H9 (cell line): ENCODE measurements around the gene TBXAS1. TPM values are rescaled to one million over a fixed set of nuclear protein-coding genes. Genes with fewer than 3 reads are reported as not detected.

Source experiments
- DNase-seq: peaks from one replicate; pipeline ENCODE4 v3.0.0-alpha.2; 2017
- H2AFZ ChIP-seq: one replicate; pipeline ENCODE4 v1.6.1; 2013; ENCODE audit warnings: mild to moderate bottlenecking, low read length, control low read depth, moderate library complexity
- H2AK5ac ChIP-seq: 2 replicates; pipeline ENCODE4 v1.6.1; 2013; ENCODE audit warnings: low read length, control low read depth, mixed read lengths; ENCODE audit not compliant: insufficient read length
- H2BK120ac ChIP-seq: one replicate; pipeline ENCODE4 v1.6.1; 2013; ENCODE audit warnings: low read depth, mild to moderate bottlenecking, low read length, control low read depth, inconsistent platforms; ENCODE audit not compliant: poor library complexity, severe bottlenecking
- H2BK12ac ChIP-seq: 2 replicates; pipeline ENCODE4 v1.6.1; 2013; ENCODE audit warnings: low read length, control low read depth, mixed read lengths, low read depth; ENCODE audit not compliant: insufficient read length
- H2BK15ac ChIP-seq: 2 replicates; pipeline ENCODE4 v1.6.1; 2013; ENCODE audit warnings: low read depth, low read length, control low read depth
- H2BK20ac ChIP-seq: one replicate; pipeline ENCODE4 v1.6.1; 2013; ENCODE audit warnings: low read depth, mild to moderate bottlenecking, low read length, control low read depth, inconsistent platforms; ENCODE audit not compliant: poor library complexity, severe bottlenecking
- H2BK5ac ChIP-seq: 2 replicates; pipeline ENCODE4 v1.6.1; 2013; ENCODE audit warnings: low read length, control low read depth, mixed read lengths; ENCODE audit not compliant: insufficient read length
- H3K14ac ChIP-seq: 2 replicates; pipeline ENCODE4 v1.6.1; 2013; ENCODE audit warnings: low read length, control low read depth; ENCODE audit not compliant: insufficient read depth
- H3K18ac ChIP-seq: 2 replicates; pipeline ENCODE4 v1.6.1; 2013; ENCODE audit warnings: low read depth, mild to moderate bottlenecking, mixed read lengths, low read length, control low read depth; ENCODE audit not compliant: insufficient read length
- H3K23ac ChIP-seq: 2 replicates; pipeline ENCODE4 v1.6.1; 2013; ENCODE audit warnings: low read length, control low read depth, mixed read lengths, low read depth; ENCODE audit not compliant: insufficient read length
- H3K23me2 ChIP-seq: 2 replicates; pipeline ENCODE4 v1.6.1; 2013; ENCODE audit warnings: low read depth, mild to moderate bottlenecking, mixed read lengths, low read length, control low read depth; ENCODE audit not compliant: insufficient read length, poor library complexity, severe bottlenecking
- H3K27ac ChIP-seq: 2 replicates; pipeline ENCODE4 v1.5.1; 2013; ENCODE audit warnings: low read length, control low read depth, mixed read lengths, low read depth; ENCODE audit not compliant: insufficient read length
- H3K27me3 ChIP-seq: 2 replicates; pipeline ENCODE4 v1.6.1; 2013; ENCODE audit warnings: low read length, control low read depth, inconsistent platforms; ENCODE audit not compliant: insufficient read depth
- H3K4ac ChIP-seq: 2 replicates; pipeline ENCODE4 v1.6.1; 2013; ENCODE audit warnings: low read depth, mild to moderate bottlenecking, control low read depth, inconsistent platforms, low read length, moderate library complexity
- H3K4me1 ChIP-seq: 2 replicates; pipeline ENCODE4 v1.6.1; 2013; ENCODE audit warnings: low read length, control low read depth, inconsistent platforms; ENCODE audit not compliant: insufficient read depth
- H3K4me2 ChIP-seq: 2 replicates; pipeline ENCODE4 v1.6.1; 2013; ENCODE audit warnings: low read length, control low read depth, mixed read lengths; ENCODE audit not compliant: insufficient read length, insufficient read depth
- H3K56ac ChIP-seq: 2 replicates; pipeline ENCODE4 v1.6.1; 2013; ENCODE audit warnings: low read depth, mild to moderate bottlenecking, mixed read lengths, low read length, control low read depth; ENCODE audit not compliant: insufficient read length
- H3K79me1 ChIP-seq: 2 replicates; pipeline ENCODE4 v1.6.1; 2013; ENCODE audit warnings: low read depth, mild to moderate bottlenecking, moderate library complexity, low read length, control low read depth, inconsistent platforms; ENCODE audit not compliant: insufficient read depth, poor library complexity, severe bottlenecking
- H3K79me2 ChIP-seq: 2 replicates; pipeline ENCODE4 v1.6.1; 2013; ENCODE audit warnings: low read length, control low read depth, inconsistent platforms; ENCODE audit not compliant: insufficient read depth
- H3K9ac ChIP-seq: 2 replicates; pipeline ENCODE4 v1.6.1; 2013; ENCODE audit warnings: low read length, control low read depth, mixed read lengths; ENCODE audit not compliant: insufficient read length; ENCODE audit errors: extremely low read depth
- H3K9me3 ChIP-seq: one replicate; pipeline ENCODE4 v1.6.1; 2013; ENCODE audit warnings: low read depth, low read length, inconsistent platforms; ENCODE audit not compliant: control insufficient read depth
- H3T11ph ChIP-seq: one replicate; pipeline ENCODE4 v1.6.1; 2013; ENCODE audit warnings: mild to moderate bottlenecking, low read length, control low read depth, inconsistent platforms
- H4K20me1 ChIP-seq: one replicate; pipeline ENCODE4 v1.6.1; 2013; ENCODE audit not compliant: control insufficient read depth, insufficient read length, insufficient read depth
- H4K5ac ChIP-seq: 2 replicates; pipeline ENCODE4 v1.6.1; 2013; ENCODE audit warnings: low read depth, mild to moderate bottlenecking, mixed read lengths, low read length, control low read depth; ENCODE audit not compliant: insufficient read length
- H4K8ac ChIP-seq: replicated peaks from 2 replicates; pipeline ENCODE4 v1.6.1; 2013; ENCODE audit warnings: low read length, control low read depth, mixed read lengths, low read depth; ENCODE audit not compliant: insufficient read length
- H4K91ac ChIP-seq: 2 replicates; pipeline ENCODE4 v1.6.1; 2013; ENCODE audit warnings: low read depth, mild to moderate bottlenecking, moderate library complexity, mixed read lengths, low read length, control low read depth; ENCODE audit not compliant: insufficient read length
- H3K27ac Mint-ChIP-seq, 3 experiments: 2 replicates in 2 of 3; 3 replicates in 1 of 3; pipeline ENCODE4 v1.8.0; 2020 to 2021; ENCODE audit warnings: mixed read lengths in 3 of 3, mild to moderate bottlenecking in 1 of 3, moderate library complexity in 1 of 3
- H3K27me3 Mint-ChIP-seq: 2 replicates; pipeline ENCODE4 v1.8.0; 2021; ENCODE audit warnings: low read depth, mild to moderate bottlenecking, moderate library complexity, mixed read lengths
- H3K36me3 Mint-ChIP-seq, 3 experiments: 2 replicates in 2 of 3; 3 replicates in 1 of 3; pipeline ENCODE4 v1.8.0; 2020 to 2021; ENCODE audit warnings: low read depth in 3 of 3, mixed read lengths in 3 of 3; ENCODE audit not compliant: insufficient read depth in 1 of 3
- H3K4me1 Mint-ChIP-seq, 2 experiments: 2 replicates each; pipeline ENCODE4 v1.8.0; 2020; ENCODE audit warnings: mixed read lengths in 2 of 2
- H3K4me3 Mint-ChIP-seq, 2 experiments: 2 replicates in 1 of 2; 3 replicates in 1 of 2; pipeline ENCODE4 v1.8.0; 2020 to 2021; ENCODE audit warnings: mild to moderate bottlenecking in 2 of 2, mixed read lengths in 2 of 2, moderate library complexity in 1 of 2
- H3K9me3 Mint-ChIP-seq, 2 experiments: 2 replicates in 1 of 2; 3 replicates in 1 of 2; pipeline ENCODE4 v1.8.0; 2020; ENCODE audit warnings: mild to moderate bottlenecking in 2 of 2, mixed read lengths in 2 of 2, moderate library complexity in 1 of 2
- CTCF ChIP-seq: fragments of 200-600 bp; sonication (generic); conservative IDR thresholded peaks from 3 replicates; pipeline ENCODE4 v1.8.0; 2021; ENCODE audit warnings: antibody characterized with exemption, mild to moderate bottlenecking
- WGBS: extraction: QIAGEN DNeasy Blood & Tissue Kit; methylation state at CpG from one replicate; pipeline ENCODE4 v1.1.7; 2013; ENCODE audit warnings: missing lambda C conversion rate, low lambda C conversion rate, mixed read lengths; ENCODE audit not compliant: insufficient read length; ENCODE audit errors: extremely low coverage; 5-methylcytosine and 5-hydroxymethylcytosine counted together
- total RNA-seq: library from RNA; stranded (reverse); gene quantifications from 2 replicates; pipeline ENCODE4 v1.2.1, GENCODE V29; 2021

The TBXAS1 gene
- total RNA-seq, 1 experiment from 2014 or later = 0.39 TPM

DNA sequence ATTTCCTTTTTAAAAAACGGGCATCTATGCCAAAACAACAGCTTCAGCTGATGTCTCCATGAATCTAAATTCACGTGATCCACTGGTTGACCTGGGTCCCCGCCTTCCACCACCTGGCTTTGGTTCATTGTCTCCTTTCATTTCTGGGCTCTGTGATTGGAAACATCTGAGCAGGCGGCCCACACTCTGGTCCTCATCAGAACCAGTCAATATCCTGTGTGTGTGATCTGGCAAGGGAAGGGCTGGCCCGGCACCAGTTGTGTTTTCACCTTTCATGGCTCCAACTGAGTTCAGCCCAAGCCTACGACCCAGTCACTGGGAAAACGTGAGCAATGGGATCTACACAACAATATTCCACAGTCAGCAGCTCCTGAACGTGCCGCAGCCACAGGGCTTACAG, 187.5 kb downstream of the TBXAS1 start:
- Histone ChIP-seq H3K4me1 (no peaks in the 10 kb centered on the region), H3K27ac (no peak overlapping the region), H3K27me3 (no peaks in the 10 kb centered on the region), H2BK120ac (no peak overlapping the region), H4K91ac (no peak overlapping the region), H3K23ac (no peak overlapping the region), H3K79me1 (no peaks in the 10 kb centered on the region), H3K79me2 (no peaks in the 10 kb centered on the region), H2BK15ac (no peak overlapping the region), H3K23me2 (no peaks in the 10 kb centered on the region), H2BK12ac (no peak overlapping the region), H3K14ac (no peak overlapping the region), H3T11ph (no peak overlapping the region), H3K56ac (no peak overlapping the region), H2AK5ac (no peak overlapping the region), H2AFZ (no peak overlapping the region), H4K5ac (no peak overlapping the region), H3K4ac (no peak overlapping the region), H3K18ac (no peak overlapping the region), H2BK5ac (no peak overlapping the region), H3K9me3 (no peaks in the 10 kb centered on the region), H4K20me1 (no peaks in the 10 kb centered on the region), H4K8ac (no peak overlapping the region), H2BK20ac (no peak overlapping the region), H3K4me2 (no peak overlapping the region), H3K9ac (no peak overlapping the region)
- H3K4me3 Mint-ChIP-seq = no peak overlapping the region
- no CpG with 5 or more reads among the region's 9 CpGs for WGBS
- no peak for TF ChIP-seq CTCF
- H3K4me1 Mint-ChIP-seq = peaks cover 5% of the 10 kb centered on the region in 2 experiments
- H3K27ac Mint-ChIP-seq = no peak overlapping the region
- DNase-seq = no peak
- H3K36me3 Mint-ChIP-seq = no peaks in the 10 kb centered on the region
- H3K9me3 Mint-ChIP-seq = no peaks in the 10 kb centered on the region
- peaks cover 4% of the 10 kb centered on the region; the same call in 1 of the 2 replicates for H3K27me3 Mint-ChIP-seq
